GM12878 (cell line): ENCODE data around the gene NPHS1. TPM values are rescaled to one million over a fixed set of nuclear protein-coding genes. Genes with fewer than 3 reads are reported as not detected.

Experiments
- ATAC-seq: fragments of 200-7000 bp; cut with Tn5 transposase; 3 replicates; pipeline ENCODE4 v1.9.1; 2020; ENCODE audit warnings: mild to moderate bottlenecking, moderate library complexity
- BruUV-seq: library from RNA; stranded (reverse); fragments of 400-500 nt; replicated peaks from 2 replicates; lab custom pipeline; 2021; lab: Mats Ljungman, UMichigan
- CTCF ChIA-PET: fragments of 300-600 bp; sonication (Branson Sonifier 250); formaldehyde crosslinking; extraction: SDS; loops from one replicate; lab custom pipeline; 2021; ENCODE audit warnings: inconsistent platforms; lab: Yijun Ruan, JAX
- POLR2A ChIA-PET: fragments of 350-600 bp; formaldehyde crosslinking; extraction: SDS; loops from one replicate; lab custom pipeline; 2021; ENCODE audit warnings: inconsistent platforms; lab: Charles Lee
- RAD21 ChIA-PET: fragments of 300-600 bp; sonication (Branson Sonifier 250); formaldehyde crosslinking; loops from one replicate; lab custom pipeline; 2023; ENCODE audit warnings: antibody characterized with exemption; ENCODE audit not compliant: unreplicated experiment; lab: Charles Lee
- SMC1A ChIA-PET: fragments of 300-600 bp; sonication (Branson Sonifier 250); formaldehyde crosslinking; loops from one replicate; lab custom pipeline; 2023; ENCODE audit not compliant: unreplicated experiment, uncharacterized antibody; lab: Charles Lee
- DNase-seq: peaks from one replicate; pipeline ENCODE4 v3.0.0-alpha.2; 2011; ENCODE audit warnings: low read depth, low spot score
- FAIRE-seq: peaks from 3 replicates; lab custom pipeline; 2011; peaks lifted over from hg19 to GRCh38; lab: Jason Lieb, UNC
- H2AFZ ChIP-seq: 2 replicates; pipeline ENCODE4 v1.6.0; 2011; ENCODE audit warnings: low read depth, low read length, control low read depth; ENCODE audit not compliant: control insufficient read depth
- H3K27ac ChIP-seq: 2 replicates; pipeline ENCODE4 v1.5.1; 2011; ENCODE audit warnings: control low read depth; ENCODE audit not compliant: control insufficient read depth, insufficient read depth
- H3K27me3 ChIP-seq, 2 experiments: replicated peaks in 1 of 2; 2 replicates each; pipeline versions ENCODE4 v1.6.0 to v1.6.1; 2011; ENCODE audit warnings: low read length in 1 of 2; ENCODE audit not compliant: control insufficient read depth in 2 of 2, insufficient read depth in 2 of 2
- H3K36me3 ChIP-seq, 2 experiments: 2 replicates each; pipeline ENCODE4 v1.5.1; 2011; ENCODE audit warnings: low read length in 1 of 2; ENCODE audit not compliant: control insufficient read depth in 2 of 2, insufficient read depth in 2 of 2
- H3K4me1 ChIP-seq: 2 replicates; pipeline ENCODE4 v1.6.1; 2011; ENCODE audit warnings: mild to moderate bottlenecking, low read length, moderate library complexity, mixed read lengths; ENCODE audit not compliant: control insufficient read depth, insufficient read depth
- H3K4me2 ChIP-seq: 2 replicates; pipeline ENCODE4 v1.6.0; 2011; ENCODE audit warnings: control low read depth; ENCODE audit not compliant: control insufficient read depth, insufficient read depth
- H3K4me3 ChIP-seq: fragments of 200-600 bp; sonication (generic); 2 replicates; pipeline ENCODE4 v1.5.1; 2016
- H3K79me2 ChIP-seq: 2 replicates; pipeline ENCODE4 v1.6.0; 2011; ENCODE audit warnings: low read length; ENCODE audit not compliant: control insufficient read depth, insufficient read depth
- H3K9ac ChIP-seq: 2 replicates; pipeline ENCODE4 v1.8.0; 2011; ENCODE audit warnings: low read length, control low read depth, mixed read lengths; ENCODE audit not compliant: control insufficient read depth, insufficient read depth
- H3K9me3 ChIP-seq: replicated peaks from 3 replicates; pipeline ENCODE4 v1.5.1; 2011; ENCODE audit warnings: mild to moderate bottlenecking, low read length; ENCODE audit not compliant: control insufficient read depth, insufficient read depth
- H4K20me1 ChIP-seq: 2 replicates; pipeline ENCODE4 v1.6.0; 2011; ENCODE audit not compliant: control insufficient read depth, insufficient read depth
- POLR2A ChIP-seq: IDR thresholded peaks from 2 replicates; pipeline ENCODE4 v1.6.1; 2011; ENCODE audit warnings: low read depth, mild to moderate bottlenecking, low read length
- REST ChIP-seq: IDR thresholded peaks from 2 replicates; pipeline ENCODE4 v1.6.1; 2012; ENCODE audit warnings: mild to moderate bottlenecking, low read depth, low read length
- SIX5 ChIP-seq: IDR thresholded peaks from 2 replicates; pipeline ENCODE4 v1.6.1; 2011; ENCODE audit warnings: mild to moderate bottlenecking, low read depth, low read length, moderate library complexity; ENCODE audit not compliant: severe bottlenecking
- USF2 ChIP-seq: IDR thresholded peaks from 2 replicates; pipeline ENCODE4 v1.6.1; 2011; ENCODE audit warnings: low read depth, low read length, improper control_type of control experiment, borderline replicate concordance
- YY1 ChIP-seq: IDR thresholded peaks from 2 replicates; pipeline ENCODE4 v1.6.1; 2011; ENCODE audit warnings: low read depth, mild to moderate bottlenecking, low read length
- WGBS: methylation state at CpG from one replicate; pipeline ENCODE4 v1.1.6; 2016; ENCODE audit warnings: low lambda C conversion rate; ENCODE audit not compliant: insufficient replicate concordance, insufficient coverage; ENCODE audit errors: missing lambda C conversion rate; 5-methylcytosine and 5-hydroxymethylcytosine counted together
- in situ Hi-C: fragments of 300-500 bp; cut with MboI; formaldehyde crosslinking; loops from 9 replicates; pipeline ENCODE4 v1.14.3; 2018; ENCODE audit warnings: mixed read lengths
- intact Hi-C: fragments of 100-400 bp; cut with micrococcal nuclease; formaldehyde crosslinking; loops from one replicate; pipeline ENCODE4 v1.14.2; 2022; ENCODE audit not compliant: unreplicated experiment
- polyA plus RNA-seq, 11 experiments: library from polyadenylated mRNA; depleted of rRNA in 4 of 11; unstranded in 6 of 11; stranded (reverse) in 5 of 11; fragments of >200 nt; fragmentation: Nextera tagmentation in 4 of 11; fragmentation: Illumina TruSeq in 1 of 11; extraction: Ambion mirVana in 4 of 11; extraction: Trizol in 1 of 11; gene quantifications; 1 replicate in 1 of 11; 2 replicates in 10 of 11; pipeline versions ENCODE4 v1.2.1 to v1.2.3, GENCODE V29; 2011 to 2016; ENCODE audit warnings: inconsistent platforms in 2 of 11, missing spikeins in 2 of 11, low read depth in 1 of 11
- total RNA-seq, 4 experiments: library from RNA; depleted of rRNA in 3 of 4; stranded (reverse); fragments of >200 nt in 3 of 4; fragmentation: Illumina TruSeq in 1 of 4; extraction: Trizol in 1 of 4; gene quantifications; 2 replicates each; pipeline versions ENCODE4 v1.2.1 to v1.2.3, GENCODE V29; 2013 to 2021
- TF ChIP-seq, protein P1 (sequence below): fragments of 450-650 bp; IDR thresholded peaks from 2 replicates; pipeline ENCODE4 v1.6.1; 2017; ENCODE audit warnings: mild to moderate bottlenecking, moderate library complexity
- TF ChIP-seq, protein P2 (sequence below): IDR thresholded peaks from 2 replicates; pipeline ENCODE4 v1.6.1; 2012; ENCODE audit warnings: low read depth, low read length, improper control_type of control experiment

Gene NPHS1
- total and polyA plus RNA-seq, 10 of the 15 experiments (the other 5 are each of a cell fraction or from before 2014, with no cell fraction given) = not detected

GRCh38 chr19:35874392-35874930 is 22.2 kb upstream of the NPHS1 start (continued):
- TF ChIP-seq, protein P1, sequence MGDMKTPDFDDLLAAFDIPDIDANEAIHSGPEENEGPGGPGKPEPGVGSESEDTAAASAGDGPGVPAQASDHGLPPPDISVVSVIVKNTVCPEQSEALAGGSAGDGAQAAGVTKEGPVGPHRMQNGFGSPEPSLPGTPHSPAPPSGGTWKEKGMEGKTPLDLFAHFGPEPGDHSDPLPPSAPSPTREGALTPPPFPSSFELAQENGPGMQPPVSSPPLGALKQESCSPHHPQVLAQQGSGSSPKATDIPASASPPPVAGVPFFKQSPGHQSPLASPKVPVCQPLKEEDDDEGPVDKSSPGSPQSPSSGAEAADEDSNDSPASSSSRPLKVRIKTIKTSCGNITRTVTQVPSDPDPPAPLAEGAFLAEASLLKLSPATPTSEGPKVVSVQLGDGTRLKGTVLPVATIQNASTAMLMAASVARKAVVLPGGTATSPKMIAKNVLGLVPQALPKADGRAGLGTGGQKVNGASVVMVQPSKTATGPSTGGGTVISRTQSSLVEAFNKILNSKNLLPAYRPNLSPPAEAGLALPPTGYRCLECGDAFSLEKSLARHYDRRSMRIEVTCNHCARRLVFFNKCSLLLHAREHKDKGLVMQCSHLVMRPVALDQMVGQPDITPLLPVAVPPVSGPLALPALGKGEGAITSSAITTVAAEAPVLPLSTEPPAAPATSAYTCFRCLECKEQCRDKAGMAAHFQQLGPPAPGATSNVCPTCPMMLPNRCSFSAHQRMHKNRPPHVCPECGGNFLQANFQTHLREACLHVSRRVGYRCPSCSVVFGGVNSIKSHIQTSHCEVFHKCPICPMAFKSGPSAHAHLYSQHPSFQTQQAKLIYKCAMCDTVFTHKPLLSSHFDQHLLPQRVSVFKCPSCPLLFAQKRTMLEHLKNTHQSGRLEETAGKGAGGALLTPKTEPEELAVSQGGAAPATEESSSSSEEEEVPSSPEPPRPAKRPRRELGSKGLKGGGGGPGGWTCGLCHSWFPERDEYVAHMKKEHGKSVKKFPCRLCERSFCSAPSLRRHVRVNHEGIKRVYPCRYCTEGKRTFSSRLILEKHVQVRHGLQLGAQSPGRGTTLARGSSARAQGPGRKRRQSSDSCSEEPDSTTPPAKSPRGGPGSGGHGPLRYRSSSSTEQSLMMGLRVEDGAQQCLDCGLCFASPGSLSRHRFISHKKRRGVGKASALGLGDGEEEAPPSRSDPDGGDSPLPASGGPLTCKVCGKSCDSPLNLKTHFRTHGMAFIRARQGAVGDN = no peak
- no peak for TF ChIP-seq USF2

GRCh38 chr19:35872180-35872579 is 19.9 kb upstream of the NPHS1 start:
- ChIA-PET POLR2A (no interaction called here), CTCF (no interaction called here), RAD21 (no interaction called here), SMC1A (interaction anchor here (1.0 kb wide), 1 partner anchor 176 kb away, joined by 3 read pairs; no protein-coding TSS in a partner anchor)
- no peak overlapping the region for H2AFZ ChIP-seq
- H3K4me1 ChIP-seq = peaks cover 13% of the 10 kb centered on the region
- no peaks in the 10 kb centered on the region for H3K36me3 ChIP-seq
- FAIRE-seq (peak; percentile 49), DNase-seq (no peak), ATAC-seq (no peak)
- intact Hi-C loops = no loop called here
- H3K27ac ChIP-seq = no peak overlapping the region
- in situ Hi-C loops = no loop called here
- BruUV-seq = no TSS peak
- H3K27me3 ChIP-seq = peaks cover 2 to 4% of the 10 kb centered on the region in 2 experiments; a peak in 1 of 4 replicates
- no peak overlapping the region for H3K4me3 ChIP-seq
- no peaks in the 10 kb centered on the region for H3K79me2 ChIP-seq
- 32% methylated on average over 5 of the region's 5 CpGs for WGBS
- H3K9me3 ChIP-seq = no peaks in the 10 kb centered on the region
- no peaks in the 10 kb centered on the region for H4K20me1 ChIP-seq
- H3K9ac ChIP-seq = no peak overlapping the region
- no peak overlapping the region for H3K4me2 ChIP-seq
- TF ChIP-seq, protein P2, sequence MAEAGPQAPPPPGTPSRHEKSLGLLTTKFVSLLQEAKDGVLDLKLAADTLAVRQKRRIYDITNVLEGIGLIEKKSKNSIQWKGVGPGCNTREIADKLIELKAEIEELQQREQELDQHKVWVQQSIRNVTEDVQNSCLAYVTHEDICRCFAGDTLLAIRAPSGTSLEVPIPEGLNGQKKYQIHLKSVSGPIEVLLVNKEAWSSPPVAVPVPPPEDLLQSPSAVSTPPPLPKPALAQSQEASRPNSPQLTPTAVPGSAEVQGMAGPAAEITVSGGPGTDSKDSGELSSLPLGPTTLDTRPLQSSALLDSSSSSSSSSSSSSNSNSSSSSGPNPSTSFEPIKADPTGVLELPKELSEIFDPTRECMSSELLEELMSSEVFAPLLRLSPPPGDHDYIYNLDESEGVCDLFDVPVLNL = no peak
- peak; percentile 71 for TF ChIP-seq SIX5
- TF ChIP-seq, protein P1 = no peak
- TF ChIP-seq POLR2A = no peak
- TF ChIP-seq YY1 = 0 out of 2 replicates have a peak, but pooled peaks have one; percentile 29
- no peak for TF ChIP-seq REST
